OCI-LY7 (cell line): ENCODE measurements around the gene NEU2. TPM values are rescaled to one million over a fixed set of nuclear protein-coding genes. Genes with fewer than 3 reads are reported as not detected.

ENCODE experiments used
- BruUV-seq: library from RNA; stranded (reverse); fragments of 400-500 nt; replicated peaks from 2 replicates; lab custom pipeline; 2021; lab: Mats Ljungman, UMichigan
- CTCF ChIA-PET: fragments of 300-600 bp; sonication (Branson Sonifier 250); formaldehyde crosslinking; loops from one replicate; lab custom pipeline; 2022; ENCODE audit warnings: antibody characterized with exemption; ENCODE audit not compliant: unreplicated experiment; lab: Charles Lee
- POLR2A ChIA-PET: fragments of 300-600 bp; sonication (Branson Sonifier 250); formaldehyde crosslinking; loops from one replicate; lab custom pipeline; 2022; ENCODE audit warnings: antibody characterized with exemption; lab: Charles Lee
- DNase-seq: peaks from one replicate; pipeline ENCODE4 v3.0.0-alpha.2; 2015; ENCODE audit warnings: low spot score
- H2AFZ ChIP-seq: fragments of 200-600 bp; sonication (generic), shearing (Covaris generic); 2 replicates; pipeline ENCODE4 v1.6.1; 2014; ENCODE audit warnings: mild to moderate bottlenecking, antibody characterized with exemption, low read length, moderate library complexity
- H3K27ac ChIP-seq: fragments of 200-600 bp; sonication (generic); 2 replicates; pipeline ENCODE4 v1.5.1; 2014; ENCODE audit warnings: mixed run types, low read depth, mild to moderate bottlenecking, moderate library complexity, low read length, inconsistent platforms; ENCODE audit not compliant: poor library complexity, severe bottlenecking
- H3K36me3 ChIP-seq: fragments of 200-600 bp; sonication (generic); 2 replicates; pipeline ENCODE4 v1.6.1; 2014; ENCODE audit warnings: mild to moderate bottlenecking, antibody characterized with exemption, low read length, moderate library complexity, mixed read lengths; ENCODE audit not compliant: insufficient read depth
- H3K4me1 ChIP-seq: fragments of 200-600 bp; sonication (generic); 2 replicates; pipeline ENCODE4 v1.5.1; 2014; ENCODE audit warnings: mild to moderate bottlenecking, low read length; ENCODE audit not compliant: insufficient read depth, poor library complexity, severe bottlenecking
- H3K4me2 ChIP-seq: fragments of 200-600 bp; sonication (generic); 2 replicates; pipeline ENCODE4 v1.6.1; 2014; ENCODE audit warnings: mild to moderate bottlenecking, low read length
- H3K4me3 ChIP-seq: fragments of 200-600 bp; sonication (generic); 2 replicates; pipeline ENCODE4 v1.5.1; 2014; ENCODE audit warnings: mild to moderate bottlenecking, low read depth, low read length; ENCODE audit not compliant: poor library complexity, severe bottlenecking
- H3K79me2 ChIP-seq: fragments of 200-600 bp; sonication (generic); 2 replicates; pipeline ENCODE4 v1.6.1; 2016; ENCODE audit warnings: low read depth, mild to moderate bottlenecking, low read length, moderate library complexity, mixed read lengths; ENCODE audit not compliant: insufficient read depth
- H3K9me2 ChIP-seq: fragments of 200-600 bp; sonication (generic); 2 replicates; pipeline ENCODE4 v1.6.1; 2016; ENCODE audit warnings: mild to moderate bottlenecking, low read length, mixed read lengths; ENCODE audit not compliant: insufficient read depth
- H3K9me3 ChIP-seq: fragments of 200-600 bp; sonication (generic); 2 replicates; pipeline ENCODE4 v1.6.1; 2014; ENCODE audit warnings: mild to moderate bottlenecking, mixed run types, low read length, mixed read lengths
- H4K20me1 ChIP-seq: fragments of 200-600 bp; sonication (generic); 2 replicates; pipeline ENCODE4 v1.6.1; 2014; ENCODE audit warnings: mild to moderate bottlenecking, antibody characterized with exemption, low read length, moderate library complexity, mixed read lengths; ENCODE audit not compliant: insufficient read depth
- CTCF ChIP-seq: fragments of 200-600 bp; sonication (generic); conservative IDR thresholded peaks from 2 replicates; pipeline ENCODE4 v1.5.1; 2014; ENCODE audit warnings: mild to moderate bottlenecking, antibody characterized with exemption, low read length, moderate library complexity, mixed read lengths
- EZH2phosphoT487 ChIP-seq: fragments of 200-600 bp; sonication (generic); IDR thresholded peaks from 2 replicates; pipeline ENCODE4 v1.6.1; 2018; ENCODE audit warnings: low read depth, borderline replicate concordance, mild to moderate bottlenecking, mixed run types, antibody characterized with exemption, low read length, moderate library complexity, mixed read lengths
- intact Hi-C: fragments of 100-400 bp; cut with micrococcal nuclease; formaldehyde crosslinking; loops from one replicate; pipeline ENCODE4 v1.10.0; 2022; ENCODE audit not compliant: unreplicated experiment
- total RNA-seq, 2 experiments: library from RNA; depleted of rRNA in 1 of 2; stranded (reverse); fragments of >200 nt in 1 of 2; shearing (Covaris generic) in 1 of 2; gene quantifications; 2 replicates each; pipeline ENCODE4 v1.2.3, GENCODE V29; 2014 to 2022

The NEU2 gene
- total RNA-seq, 2 experiments from 2014 or later: not detected

- Histone ChIP-seq H3K4me2 (no peak overlapping the region), H3K9me2 (no peaks in the 10 kb centered on the region), H3K4me1 (no peaks in the 10 kb centered on the region), H3K36me3 (no peaks in the 10 kb centered on the region), H2AFZ (no peak overlapping the region), H3K4me3 (no peak overlapping the region), H3K27ac (no peak overlapping the region), H4K20me1 (no peaks in the 10 kb centered on the region), H3K9me3 (no peaks in the 10 kb centered on the region), H3K79me2 (no peaks in the 10 kb centered on the region)
- TF ChIP-seq CTCF: no peak
- TF ChIP-seq EZH2phosphoT487: no peak
- intact Hi-C loops: no loop called here
- BruUV-seq: no TSS peak
- DNase-seq: no peak
- ChIA-PET POLR2A (no interaction called here), CTCF (interaction anchor here (0.7 kb wide), 1 partner anchor 638 kb away, joined by 3 read pairs; no protein-coding TSS in a partner anchor)
These were observed 28.6 kb upstream of the NEU2 start for GRCh38 chr2:233003658-233004555.

GRCh38 chr2:233005096-233005495 is 27.4 kb upstream of the NEU2 start:
- no peak overlapping the region for H2AFZ ChIP-seq
- no peak overlapping the region for H3K4me3 ChIP-seq
- no TSS peak for BruUV-seq
- H3K27ac ChIP-seq: no peak overlapping the region
- no peaks in the 10 kb centered on the region for H4K20me1 ChIP-seq
- ChIA-PET CTCF (no interaction called here), POLR2A (no interaction called here)
- H3K9me3 ChIP-seq: no peaks in the 10 kb centered on the region
- H3K4me1 ChIP-seq: no peaks in the 10 kb centered on the region
- H3K4me2 ChIP-seq: no peak overlapping the region
- H3K9me2 ChIP-seq: no peaks in the 10 kb centered on the region
- no peak for DNase-seq
- H3K36me3 ChIP-seq: no peaks in the 10 kb centered on the region
- TF ChIP-seq EZH2phosphoT487 (no peak), CTCF (no peak)
- no peaks in the 10 kb centered on the region for H3K79me2 ChIP-seq
- intact Hi-C loops: no loop called here

GRCh38 chr2:233006648-233007047 is 25.8 kb upstream of the NEU2 start:
- CTCF ChIA-PET: no interaction called here
- Histone ChIP-seq H4K20me1 (no peaks in the 10 kb centered on the region), H3K4me2 (no peak overlapping the region), H3K9me3 (no peaks in the 10 kb centered on the region), H3K4me1 (no peaks in the 10 kb centered on the region), H3K4me3 (no peak overlapping the region), H3K79me2 (no peaks in the 10 kb centered on the region), H3K9me2 (no peaks in the 10 kb centered on the region), H2AFZ (no peak overlapping the region), H3K36me3 (no peaks in the 10 kb centered on the region), H3K27ac (no peak overlapping the region)
- no TSS peak for BruUV-seq
- intact Hi-C loops: no loop called here
- no peak for DNase-seq
- POLR2A ChIA-PET: no interaction called here
- TF ChIP-seq CTCF (no peak), EZH2phosphoT487 (no peak)
